T-cell (primary cell): ENCODE data around the gene DNAH14. TPM values are rescaled to one million over a fixed set of nuclear protein-coding genes. Genes with fewer than 3 reads are reported as not detected.

Experiments used
- ATAC-seq, 4 experiments: fragments of 200-7000 bp in 3 of 4; fragments of 150-1000 bp in 1 of 4; cut with Tn5 transposase; replicated peaks in 1 of 4; 1 replicate in 3 of 4; 2 replicates in 1 of 4; pipeline ENCODE4 v1.10.0; 2021; ENCODE audit warnings: moderate library complexity in 3 of 4, mild to moderate bottlenecking in 2 of 4, moderate number of reproducible peaks in 1 of 4
- CTCF ChIA-PET, 2 donors: fragments of 300-600 bp; sonication (Branson Sonifier 250); formaldehyde crosslinking; loops; one replicate each; lab custom pipeline; 2022; ENCODE audit warnings: antibody characterized with exemption in 2 of 2; lab: Charles Lee
- POLR2A ChIA-PET, 2 donors: fragments of 300-600 bp; sonication (Branson Sonifier 250); formaldehyde crosslinking; loops; one replicate each; lab custom pipeline; 2022; ENCODE audit warnings: antibody characterized with exemption in 2 of 2; lab: Charles Lee
- DNase-seq, 35 experiments: peaks; one replicate each; pipeline versions ENCODE4 v3.0.0 to v3.0.0-alpha.2; 2013 to 2023
- H3K27ac ChIP-seq: one replicate; pipeline ENCODE4 v1.5.1; 2013; ENCODE audit warnings: low read length
- H3K27me3 ChIP-seq, 2 experiments: replicated peaks in 1 of 2; 1 replicate in 1 of 2; 2 replicates in 1 of 2; pipeline versions ENCODE4 v1.6.1 to v1.7.0; 2013; ENCODE audit warnings: low read length in 1 of 2, mixed read lengths in 1 of 2; ENCODE audit not compliant: control insufficient read depth in 2 of 2, insufficient read depth in 2 of 2; ENCODE audit errors: extremely low read depth in 1 of 2
- H3K36me3 ChIP-seq, 2 donors: 1 replicate in 1 of 2; 2 replicates in 1 of 2; pipeline versions ENCODE4 v1.6.1 to v1.7.0; 2013; ENCODE audit warnings: low read length in 1 of 2; ENCODE audit not compliant: control insufficient read depth in 2 of 2, insufficient read depth in 1 of 2; ENCODE audit errors: extremely low read depth in 1 of 2
- H3K4me1 ChIP-seq, 2 experiments: 1 replicate in 1 of 2; 2 replicates in 1 of 2; pipeline versions ENCODE4 v1.6.1 to v1.7.0; 2013; ENCODE audit warnings: low read length in 2 of 2, mixed read lengths in 1 of 2; ENCODE audit not compliant: insufficient read depth in 2 of 2, control insufficient read depth in 1 of 2; ENCODE audit errors: extremely low read depth in 1 of 2
- H3K4me3 ChIP-seq, 2 donors: 1 replicate in 1 of 2; 2 replicates in 1 of 2; pipeline versions ENCODE4 v1.5.1 to v1.7.0; 2013; ENCODE audit warnings: mild to moderate bottlenecking in 2 of 2, low read length in 1 of 2, moderate library complexity in 1 of 2; ENCODE audit not compliant: control insufficient read depth in 1 of 2; ENCODE audit errors: extremely low read depth in 1 of 2
- H3K9me3 ChIP-seq: 2 replicates; pipeline ENCODE4 v1.7.0; 2013
- H3K27ac Mint-ChIP-seq, 2 donors: one replicate each; pipeline ENCODE4 v1.8.0; 2020 to 2021; ENCODE audit warnings: mild to moderate bottlenecking in 2 of 2, mixed read lengths in 2 of 2
- H3K27me3 Mint-ChIP-seq, 2 donors: one replicate each; pipeline ENCODE4 v1.8.0; 2021 to 2022; ENCODE audit warnings: mixed read lengths in 2 of 2
- H3K36me3 Mint-ChIP-seq: one replicate; pipeline ENCODE4 v1.8.0; 2021; ENCODE audit warnings: mixed read lengths
- H3K4me1 Mint-ChIP-seq, 3 donors: one replicate each; pipeline ENCODE4 v1.8.0; 2020 to 2022; ENCODE audit warnings: mixed read lengths in 3 of 3, mild to moderate bottlenecking in 1 of 3
- H3K4me3 Mint-ChIP-seq, 3 donors: one replicate each; pipeline ENCODE4 v1.8.0; 2020 to 2022; ENCODE audit warnings: mild to moderate bottlenecking in 3 of 3, mixed read lengths in 3 of 3, moderate library complexity in 3 of 3
- H3K9me3 Mint-ChIP-seq, 3 donors: one replicate each; pipeline ENCODE4 v1.8.0; 2020 to 2022; ENCODE audit warnings: mixed read lengths in 3 of 3
- WGBS: methylation state at CpG from one replicate; pipeline ENCODE4 v1.1.5; 2013; ENCODE audit warnings: missing lambda C conversion rate; ENCODE audit not compliant: insufficient coverage; 5-methylcytosine and 5-hydroxymethylcytosine counted together
- total RNA-seq, 35 experiments: library from RNA in 6 of 35; stranded (reverse) in 6 of 35; fragments of 120-200 nt in 1 of 35; gene quantifications; one replicate each; pipeline versions ENCODE4 v1.2.1 to v1.2.4 and lab custom pipeline; 2013 to 2026

The DNAH14 gene
- total RNA-seq, 5 donors from 2014 or later (not counting 1 experiment from before 2014, with no cell fraction given) = 0.06 to 1.4 (median 0.39) TPM; not detected in 1

- Mint-ChIP-seq H3K9me3 (no peaks in the 10 kb centered on the region), H3K27me3 (no peaks in the 10 kb centered on the region), H3K4me3 (no peak overlapping the region), H3K36me3 (peaks cover 77% of the 10 kb centered on the region), H3K4me1 (peaks cover 10 to 21% (median 17%) of the 10 kb centered on the region in 3 donors), H3K27ac (peak overlapping the region in 1 of 2 donors; percentile 18)
- Histone ChIP-seq H3K4me3 (no peak overlapping the region), H3K36me3 (peaks cover 11 to 90% of the 10 kb centered on the region in 2 donors), H3K27me3 (no peaks in the 10 kb centered on the region), H3K9me3 (no peaks in the 10 kb centered on the region), H3K4me1 (no peaks in the 10 kb centered on the region), H3K27ac (no peak overlapping the region)
- DNase-seq (peak in 2 of 35 experiments; percentile 11 to 20), ATAC-seq (peak in 1 of 4 experiments; percentile 15)
- ChIA-PET CTCF (interaction anchor here (0.6 to 1.3 kb wide), 5 partner anchors 8 to 235 kb away, joined by 3 to 4 read pairs (median 3); no protein-coding TSS in a partner anchor), POLR2A (no interaction called here)
- WGBS = no CpG with 5 or more reads among the region's 5 CpGs
These were observed 484.4 kb downstream of the DNAH14 start for GRCh38 chr1:225413708-225414375.

- H3K4me3 Mint-ChIP-seq = no peak overlapping the region
- H3K27ac Mint-ChIP-seq = no peak overlapping the region
- H3K27me3 ChIP-seq = no peaks in the 10 kb centered on the region
- peaks cover 15 to 20% (median 20%) of the 10 kb centered on the region in 3 donors for H3K4me1 Mint-ChIP-seq
- WGBS = 86% methylated on average over 1 of the region's 4 CpGs
- H3K36me3 ChIP-seq = peaks cover 14 to 89% of the 10 kb centered on the region in 2 donors
- ChIA-PET POLR2A (interaction anchor here in 1 of 2 donors (0.6 kb wide), 1 partner anchor 1000 kb away, joined by 5 read pairs; no protein-coding TSS in a partner anchor), CTCF (interaction anchor here in 1 of 2 donors (1.0 kb wide), 1 partner anchor 11 kb away, joined by 3 read pairs; no protein-coding TSS in a partner anchor)
- ATAC-seq (no peak), DNase-seq (no peak)
- H3K4me1 ChIP-seq = no peaks in the 10 kb centered on the region
- H3K27me3 Mint-ChIP-seq = no peaks in the 10 kb centered on the region
- no peaks in the 10 kb centered on the region for H3K9me3 ChIP-seq
- no peak overlapping the region for H3K27ac ChIP-seq
- H3K4me3 ChIP-seq = no peak overlapping the region
- peaks cover 70% of the 10 kb centered on the region for H3K36me3 Mint-ChIP-seq
- H3K9me3 Mint-ChIP-seq = no peaks in the 10 kb centered on the region
These were observed 485.8 kb downstream of the DNAH14 start for GRCh38 chr1:225415307-225415706.

- ChIA-PET CTCF (interaction anchor here in 1 of 2 donors (0.7 kb wide), 1 partner anchor 559 kb away, joined by 3 read pairs; no protein-coding TSS in a partner anchor), POLR2A (interaction anchor here in 1 of 2 donors (1.5 kb wide), 1 partner anchor 10 kb away, joined by 3 read pairs; no protein-coding TSS in a partner anchor)
- H3K4me3 Mint-ChIP-seq = no peak overlapping the region
- Histone ChIP-seq H3K9me3 (no peaks in the 10 kb centered on the region), H3K4me1 (no peaks in the 10 kb centered on the region), H3K4me3 (no peak overlapping the region), H3K27me3 (no peaks in the 10 kb centered on the region), H3K36me3 (peaks cover 14 to 87% of the 10 kb centered on the region in 2 donors), H3K27ac (no peak overlapping the region)
- peaks cover 15 to 21% (median 21%) of the 10 kb centered on the region in 3 donors for H3K4me1 Mint-ChIP-seq
- no peaks in the 10 kb centered on the region for H3K27me3 Mint-ChIP-seq
- H3K9me3 Mint-ChIP-seq = no peaks in the 10 kb centered on the region
- H3K27ac Mint-ChIP-seq = no peak overlapping the region
- DNase-seq (no peak), ATAC-seq (no peak)
- no CpG with 5 or more reads among the region's 11 CpGs for WGBS
- peaks cover 68% of the 10 kb centered on the region for H3K36me3 Mint-ChIP-seq
These were observed 486.7 kb downstream of the DNAH14 start for GRCh38 chr1:225415967-225416745.

- Histone ChIP-seq H3K4me3 (no peak overlapping the region), H3K9me3 (no peaks in the 10 kb centered on the region), H3K27ac (no peak overlapping the region), H3K4me1 (peaks cover 0 to 4% of the 10 kb centered on the region in 2 experiments), H3K27me3 (no peaks in the 10 kb centered on the region), H3K36me3 (peaks cover 10 to 78% of the 10 kb centered on the region in 2 donors)
- DNase-seq (no peak), ATAC-seq (no peak)
- Mint-ChIP-seq H3K27me3 (no peaks in the 10 kb centered on the region), H3K36me3 (peaks cover 58% of the 10 kb centered on the region), H3K9me3 (no peaks in the 10 kb centered on the region), H3K4me3 (no peak overlapping the region), H3K4me1 (peaks cover 31 to 36% (median 35%) of the 10 kb centered on the region in 3 donors), H3K27ac (no peak overlapping the region)
- no CpG with 5 or more reads among the region's 2 CpGs for WGBS
- ChIA-PET POLR2A (no interaction called here), CTCF (interaction anchor here in 1 of 2 donors (0.5 kb wide), 1 partner anchor 955 kb away, joined by 4 read pairs; no protein-coding TSS in a partner anchor)
These were observed 488.6 kb downstream of the DNAH14 start for GRCh38 chr1:225418059-225418458.

- no peak for DNase-seq
- Histone ChIP-seq H3K4me3 (no peak overlapping the region), H3K9me3 (no peaks in the 10 kb centered on the region), H3K36me3 (peaks cover 10 to 78% of the 10 kb centered on the region in 2 donors), H3K4me1 (peaks cover 2 to 9% of the 10 kb centered on the region in 2 experiments), H3K27me3 (no peaks in the 10 kb centered on the region), H3K27ac (no peak overlapping the region)
- no peaks in the 10 kb centered on the region for H3K9me3 Mint-ChIP-seq
- no peak for ATAC-seq
- CTCF ChIA-PET = interaction anchor here in 1 of 2 donors (0.5 kb wide), 1 partner anchor 955 kb away, joined by 4 read pairs; no protein-coding TSS in a partner anchor
- H3K27me3 Mint-ChIP-seq = no peaks in the 10 kb centered on the region
- POLR2A ChIA-PET = no interaction called here
- H3K4me3 Mint-ChIP-seq = no peak overlapping the region
- H3K36me3 Mint-ChIP-seq = peaks cover 58% of the 10 kb centered on the region
- no peak overlapping the region for H3K27ac Mint-ChIP-seq
- WGBS = 95% methylated on average over 3 of the region's 4 CpGs
- peaks cover 37 to 41% (median 40%) of the 10 kb centered on the region in 3 donors for H3K4me1 Mint-ChIP-seq
These were observed 489.1 kb downstream of the DNAH14 start for GRCh38 chr1:225418598-225418997.

- Histone ChIP-seq H3K36me3 (peaks cover 6 to 48% of the 10 kb centered on the region in 2 donors), H3K4me1 (peaks cover 26 to 40% of the 10 kb centered on the region in 2 experiments), H3K4me3 (no peak overlapping the region), H3K27me3 (no peaks in the 10 kb centered on the region), H3K9me3 (no peaks in the 10 kb centered on the region), H3K27ac (no peak overlapping the region)
- Mint-ChIP-seq H3K9me3 (no peaks in the 10 kb centered on the region), H3K36me3 (peaks cover 32% of the 10 kb centered on the region), H3K27ac (peak overlapping the region; percentile 19 to 25), H3K4me3 (no peak overlapping the region), H3K27me3 (no peaks in the 10 kb centered on the region), H3K4me1 (peaks cover 61 to 67% (median 65%) of the 10 kb centered on the region in 3 donors)
- POLR2A ChIA-PET = no interaction called here
- CTCF ChIA-PET = interaction anchor here (0.6 to 0.7 kb wide), 2 partner anchors 9 to 1164 kb away, joined by 4 read pairs; no protein-coding TSS in a partner anchor
- ATAC-seq (no peak), DNase-seq (no peak)
- WGBS = no CpG with 5 or more reads among the region's 14 CpGs
These were observed 492.6 kb downstream of the DNAH14 start for GRCh38 chr1:225422031-225422605.
